ENCODE results near the gene SCN2A.

Gene SCN2A

DNA sequence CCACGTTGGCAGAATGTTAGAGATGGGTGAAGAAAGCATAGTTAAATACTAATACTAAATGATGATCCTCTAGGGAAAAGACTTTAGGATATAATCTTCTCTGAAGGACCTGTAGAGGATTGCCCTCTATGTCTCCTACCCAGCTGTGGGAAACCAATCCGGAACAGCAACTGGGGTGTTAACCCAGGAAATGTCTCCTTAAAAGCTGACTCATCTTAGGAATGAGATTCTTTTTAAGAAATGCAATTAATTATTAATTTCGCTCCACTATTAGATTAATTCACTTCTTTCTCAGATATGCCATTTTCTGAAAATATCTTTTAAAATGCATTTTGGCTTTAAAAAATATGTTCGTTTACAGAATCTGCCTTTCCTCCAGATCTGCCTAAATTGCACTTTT, 42.8 kb upstream of the SCN2A start:
- Histone ChIP-seq H3K9ac (ENCODE audit: low read length) (no peak overlapping the region), H3K27ac (ENCODE audit: low read length) (no peak overlapping the region), H3K79me2 (ENCODE audit: low read length) (no peaks in the 10 kb centered on the region), H3K4me3 (ENCODE audit: low read length) (no peak overlapping the region), H2AFZ (ENCODE audit: low read depth, low read length) (no peak overlapping the region), H3K4me2 (ENCODE audit: low read length) (no peak overlapping the region), H3K27me3 (ENCODE audit: low read depth, low read length) (no peaks in the 10 kb centered on the region), H3K9me3 (ENCODE audit: insufficient read depth, low read length) (no peaks in the 10 kb centered on the region), H4K20me1 (ENCODE audit: insufficient read depth, low read length) (no peaks in the 10 kb centered on the region), H3K36me3 (replicated peaks; ENCODE audit: low read depth, low read length) (peaks cover 11% of the 10 kb centered on the region), H3K4me1 (ENCODE audit: low read length) (peaks cover 7% of the 10 kb centered on the region)
- TF ChIP-seq EZH2phosphoT487 (IDR thresholded peaks at IDR 0.05; ENCODE audit: low read depth) = no peak
- TF ChIP-seq, protein P1, sequence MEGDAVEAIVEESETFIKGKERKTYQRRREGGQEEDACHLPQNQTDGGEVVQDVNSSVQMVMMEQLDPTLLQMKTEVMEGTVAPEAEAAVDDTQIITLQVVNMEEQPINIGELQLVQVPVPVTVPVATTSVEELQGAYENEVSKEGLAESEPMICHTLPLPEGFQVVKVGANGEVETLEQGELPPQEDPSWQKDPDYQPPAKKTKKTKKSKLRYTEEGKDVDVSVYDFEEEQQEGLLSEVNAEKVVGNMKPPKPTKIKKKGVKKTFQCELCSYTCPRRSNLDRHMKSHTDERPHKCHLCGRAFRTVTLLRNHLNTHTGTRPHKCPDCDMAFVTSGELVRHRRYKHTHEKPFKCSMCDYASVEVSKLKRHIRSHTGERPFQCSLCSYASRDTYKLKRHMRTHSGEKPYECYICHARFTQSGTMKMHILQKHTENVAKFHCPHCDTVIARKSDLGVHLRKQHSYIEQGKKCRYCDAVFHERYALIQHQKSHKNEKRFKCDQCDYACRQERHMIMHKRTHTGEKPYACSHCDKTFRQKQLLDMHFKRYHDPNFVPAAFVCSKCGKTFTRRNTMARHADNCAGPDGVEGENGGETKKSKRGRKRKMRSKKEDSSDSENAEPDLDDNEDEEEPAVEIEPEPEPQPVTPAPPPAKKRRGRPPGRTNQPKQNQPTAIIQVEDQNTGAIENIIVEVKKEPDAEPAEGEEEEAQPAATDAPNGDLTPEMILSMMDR (IDR thresholded peaks at IDR 0.05; ENCODE audit: low read depth, low read length) = no peak

DNA sequence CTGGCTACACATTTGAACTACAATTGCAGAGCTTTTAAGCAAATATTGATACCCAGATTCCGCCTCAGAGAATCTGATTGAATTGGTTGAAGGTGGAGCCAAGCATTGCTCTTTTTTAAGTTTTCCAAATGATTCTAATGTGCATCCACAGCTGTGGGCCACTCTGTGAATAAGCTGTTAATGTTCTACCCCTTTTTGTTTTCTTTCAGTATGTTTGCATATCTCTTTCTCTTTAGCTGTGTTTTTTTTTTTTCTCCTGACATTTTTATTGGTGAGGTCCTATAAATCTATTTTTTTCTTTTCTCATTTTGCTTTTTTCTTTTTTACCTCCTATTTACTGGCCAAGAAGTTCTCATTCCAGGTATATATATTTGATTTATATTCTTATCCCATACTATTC, 41.9 kb upstream of the SCN2A start:
- Histone ChIP-seq H3K4me1 (ENCODE audit: low read length) (peaks cover 7% of the 10 kb centered on the region), H2AFZ (ENCODE audit: low read depth, low read length) (no peak overlapping the region), H3K9me3 (ENCODE audit: insufficient read depth, low read length) (no peaks in the 10 kb centered on the region), H3K79me2 (ENCODE audit: low read length) (no peaks in the 10 kb centered on the region), H3K4me3 (ENCODE audit: low read length) (no peak overlapping the region), H3K4me2 (ENCODE audit: low read length) (no peak overlapping the region), H4K20me1 (ENCODE audit: insufficient read depth, low read length) (no peaks in the 10 kb centered on the region), H3K27ac (ENCODE audit: low read length) (no peak overlapping the region), H3K9ac (ENCODE audit: low read length) (no peak overlapping the region), H3K36me3 (replicated peaks; ENCODE audit: low read depth, low read length) (peaks cover 11% of the 10 kb centered on the region), H3K27me3 (ENCODE audit: low read depth, low read length) (no peaks in the 10 kb centered on the region)
- no peak for TF ChIP-seq EZH2phosphoT487 (IDR thresholded peaks at IDR 0.05; ENCODE audit: low read depth)
- TF ChIP-seq, protein P1 (IDR thresholded peaks at IDR 0.05; ENCODE audit: low read depth, low read length) = no peak

DNA sequence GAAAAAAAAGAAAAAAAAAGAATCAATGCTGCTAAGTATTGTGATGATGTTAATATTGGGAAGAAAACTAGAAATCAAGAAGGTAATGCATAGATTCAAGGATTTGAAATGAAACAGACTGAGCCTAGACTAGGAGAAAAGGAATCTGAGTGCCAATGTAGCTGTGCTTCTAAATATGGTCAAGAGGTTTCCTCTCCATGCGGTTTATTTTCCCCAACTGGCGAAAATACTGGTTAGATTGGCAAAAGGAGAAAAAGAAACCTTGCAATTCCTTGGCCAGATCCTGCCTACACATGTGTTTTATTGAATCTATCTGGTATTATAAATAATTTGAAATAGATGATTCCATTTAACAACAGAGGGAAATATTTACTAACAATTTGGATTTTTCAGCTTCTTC, 41.0 kb upstream of the SCN2A start:
- Histone ChIP-seq H3K4me1 (ENCODE audit: low read length) (peaks cover 4% of the 10 kb centered on the region), H3K9me3 (ENCODE audit: insufficient read depth, low read length) (no peaks in the 10 kb centered on the region), H3K27ac (ENCODE audit: low read length) (no peak overlapping the region), H3K9ac (ENCODE audit: low read length) (no peak overlapping the region), H3K4me3 (ENCODE audit: low read length) (no peak overlapping the region), H4K20me1 (ENCODE audit: insufficient read depth, low read length) (no peaks in the 10 kb centered on the region), H3K27me3 (ENCODE audit: low read depth, low read length) (no peaks in the 10 kb centered on the region), H2AFZ (ENCODE audit: low read depth, low read length) (no peak overlapping the region), H3K36me3 (replicated peaks; ENCODE audit: low read depth, low read length) (peaks cover 9% of the 10 kb centered on the region), H3K79me2 (ENCODE audit: low read length) (no peaks in the 10 kb centered on the region), H3K4me2 (ENCODE audit: low read length) (no peak overlapping the region)
- TF ChIP-seq, protein P1 (IDR thresholded peaks at IDR 0.05; ENCODE audit: low read depth, low read length) = no peak
- no peak for TF ChIP-seq EZH2phosphoT487 (IDR thresholded peaks at IDR 0.05; ENCODE audit: low read depth)

DNA sequence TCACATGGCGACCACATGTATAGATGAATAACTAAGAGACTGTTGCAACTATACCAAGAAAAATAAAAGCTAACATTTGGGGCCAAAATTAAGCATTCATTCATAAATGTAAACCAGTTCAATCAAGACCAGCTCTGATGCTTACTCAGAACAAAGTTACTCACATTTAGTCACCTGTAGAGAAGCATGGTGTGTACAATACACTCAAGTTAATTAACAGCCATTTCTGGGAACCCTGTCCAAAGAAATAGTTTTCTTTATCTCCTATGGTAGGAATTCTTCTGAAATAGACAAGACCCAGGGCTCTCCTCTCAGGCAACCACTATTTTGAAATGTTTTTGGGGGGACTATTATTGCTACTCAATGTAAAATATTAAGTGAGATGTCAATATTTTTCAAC, 37.0 kb upstream of the SCN2A start:
- no peak overlapping the region for H3K4me3 ChIP-seq (ENCODE audit: low read length)
- no peaks in the 10 kb centered on the region for H3K9me3 ChIP-seq (ENCODE audit: insufficient read depth, low read length)
- H4K20me1 ChIP-seq (ENCODE audit: insufficient read depth, low read length) = no peaks in the 10 kb centered on the region
- H3K4me1 ChIP-seq (ENCODE audit: low read length) = peaks cover 4% of the 10 kb centered on the region; the same call in 1 of the 2 replicates
- H3K79me2 ChIP-seq (ENCODE audit: low read length) = no peaks in the 10 kb centered on the region
- no peak overlapping the region for H3K9ac ChIP-seq (ENCODE audit: low read length)
- no peak overlapping the region for H3K4me2 ChIP-seq (ENCODE audit: low read length)
- H3K27ac ChIP-seq (ENCODE audit: low read length) = no peak overlapping the region
- TF ChIP-seq, protein P1 (IDR thresholded peaks at IDR 0.05; ENCODE audit: low read depth, low read length) = no peak
- TF ChIP-seq EZH2phosphoT487 (IDR thresholded peaks at IDR 0.05; ENCODE audit: low read depth) = no peak
- no peaks in the 10 kb centered on the region for H3K27me3 ChIP-seq (ENCODE audit: low read depth, low read length)
- no peaks in the 10 kb centered on the region for H3K36me3 ChIP-seq (replicated peaks; ENCODE audit: low read depth, low read length)
- no peak overlapping the region for H2AFZ ChIP-seq (ENCODE audit: low read depth, low read length)

Data from OCI-LY3 (cell line).